A549 (cell line): Measurements from ENCODE around the gene CCDC97. TPM values are rescaled to one million over a fixed set of nuclear protein-coding genes. Genes with fewer than 3 reads are reported as not detected.

Experiments used
- ATAC-seq, 2 experiments: fragments of 200-7000 bp in 1 of 2; fragments of >200 bp in 1 of 2; cut with Nextera tagmentation in 1 of 2; cut with Tn5 transposase in 1 of 2; 3 replicates each; pipeline versions ENCODE4 v1.8.0 to v1.9.1; 2018 to 2020; ENCODE audit warnings: mild to moderate bottlenecking in 1 of 2, moderate library complexity in 1 of 2
- CTCF ChIA-PET: fragments of 300-600 bp; sonication (Branson Sonifier 250); formaldehyde crosslinking; extraction: SDS; loops from one replicate; lab custom pipeline; 2021; ENCODE audit warnings: antibody characterized with exemption, inconsistent platforms; lab: Yijun Ruan, JAX
- POLR2A ChIA-PET: fragments of 350-600 bp; formaldehyde crosslinking; extraction: SDS; loops from one replicate; lab custom pipeline; 2021; ENCODE audit warnings: antibody characterized with exemption, inconsistent platforms; lab: Yijun Ruan, JAX
- DNase-seq, 2 experiments: peaks; one replicate each; pipeline versions ENCODE4 v3.0.0 to v3.0.0-alpha.2; 2011 to 2016; ENCODE audit warnings: low read depth in 1 of 2, low spot score in 1 of 2
- FAIRE-seq: peaks from 2 replicates; lab custom pipeline; 2011; peaks lifted over from hg19 to GRCh38; lab: Jason Lieb, UNC
- H3K27ac ChIP-seq, 2 experiments: fragments of >200 bp; sonication (Bioruptor Twin); formaldehyde crosslinking; 3 replicates each; pipeline ENCODE4 v1.5.1; 2016 to 2017
- H3K4me1 ChIP-seq: fragments of >200 bp; sonication (Bioruptor Twin); formaldehyde crosslinking; 3 replicates; pipeline ENCODE4 v1.6.1; 2016
- H3K4me2 ChIP-seq: fragments of >200 bp; sonication (Bioruptor Twin); formaldehyde crosslinking; 3 replicates; pipeline ENCODE4 v1.6.1; 2016
- H3K4me3 ChIP-seq: fragments of >200 bp; sonication (Bioruptor Twin); formaldehyde crosslinking; 3 replicates; pipeline ENCODE4 v1.5.1; 2016
- H3K9me3 ChIP-seq: fragments of >200 bp; sonication (Bioruptor Twin); formaldehyde crosslinking; 3 replicates; pipeline ENCODE4 v1.6.1; 2016
- EHMT2 ChIP-seq: fragments of 200-600 bp; sonication (generic); IDR thresholded peaks from 2 replicates; pipeline ENCODE4 v1.6.1; 2016; ENCODE audit warnings: antibody characterized with exemption, low read depth, mild to moderate bottlenecking, moderate library complexity
- EP300 ChIP-seq, 2 experiments: fragments of >200 bp; sonication (Bioruptor Twin); formaldehyde crosslinking; IDR thresholded peaks; 2 replicates in 1 of 2; 3 replicates in 1 of 2; pipeline ENCODE4 v1.6.1; 2016 to 2017
- FOSL2 ChIP-seq, 2 experiments: fragments of 450-650 bp in 1 of 2; fragments of >200 bp in 1 of 2; sonication (Bioruptor Twin) in 1 of 2; formaldehyde crosslinking; IDR thresholded peaks; 2 replicates each; pipeline versions ENCODE4 v1.5.0 to v1.6.1; 2016 to 2020; ENCODE audit warnings: mild to moderate bottlenecking in 1 of 2, moderate library complexity in 1 of 2
- JUN ChIP-seq, 2 experiments: fragments of >200 bp; sonication (Bioruptor Twin); formaldehyde crosslinking; IDR thresholded peaks; 2 replicates in 1 of 2; 3 replicates in 1 of 2; pipeline ENCODE4 v1.6.1; 2016 to 2017
- KDM1A ChIP-seq: fragments of 200-600 bp; sonication (generic); IDR thresholded peaks from 2 replicates; pipeline ENCODE4 v1.6.1; 2016; ENCODE audit warnings: low read depth, mild to moderate bottlenecking
- MAFK ChIP-seq: fragments of 450-650 bp; IDR thresholded peaks from 2 replicates; pipeline ENCODE4 v1.6.1; 2014; ENCODE audit not compliant: partially characterized antibody
- MYC ChIP-seq: IDR thresholded peaks from 2 replicates; pipeline ENCODE4 v1.6.1; 2012; ENCODE audit warnings: mild to moderate bottlenecking, inconsistent platforms, low read length, improper control_type of control experiment, borderline replicate concordance
- PHF8 ChIP-seq: fragments of 200-600 bp; sonication (generic); IDR thresholded peaks from 2 replicates; pipeline ENCODE4 v1.6.1; 2016; ENCODE audit warnings: low read depth, mild to moderate bottlenecking, antibody characterized with exemption, moderate library complexity, borderline replicate concordance
- POLR2AphosphoS2 ChIP-seq: conservative IDR thresholded peaks from 2 replicates; pipeline ENCODE4 v1.6.1; 2012; ENCODE audit warnings: low read length, improper control_type of control experiment, inconsistent platforms
- TFCP2L1 ChIP-seq: fragments of 250-450 bp; sonication (Bioruptor Pico); IDR thresholded peaks from 2 replicates; pipeline ENCODE4 v1.5.0; 2021; ENCODE audit warnings: mild to moderate bottlenecking
- ZSCAN20 ChIP-seq: fragments of 250-450 bp; sonication (Bioruptor Pico); IDR thresholded peaks from 2 replicates; pipeline ENCODE4 v1.8.0; 2022; ENCODE audit warnings: mild to moderate bottlenecking, moderate library complexity
- WGBS: methylation state at CpG from one replicate; pipeline ENCODE4 v1.1.6; 2017; ENCODE audit errors: missing lambda C conversion rate; 5-methylcytosine and 5-hydroxymethylcytosine counted together
- polyA plus RNA-seq, 4 experiments: library from polyadenylated mRNA; depleted of rRNA in 3 of 4; stranded (reverse); fragments of >200 nt; fragmentation: RNase III in 1 of 4; extraction: RNeasy Plus Mini Kit Qiagen cat#74134 plus additional on column Dnase treatment in 1 of 4; gene quantifications; 2 replicates in 3 of 4; 3 replicates in 1 of 4; pipeline ENCODE4 v1.2.3, GENCODE V29; 2011 to 2017
- TF ChIP-seq, protein P1 (sequence below): IDR thresholded peaks from 2 replicates; pipeline ENCODE4 v1.6.1; 2012
- TF ChIP-seq, protein P2 (sequence below): fragments of 200-600 bp; sonication (generic); IDR thresholded peaks from 2 replicates; pipeline ENCODE4 v1.6.1; 2016; ENCODE audit warnings: antibody characterized with exemption, mild to moderate bottlenecking, moderate library complexity

CCDC97 gene
- polyA plus RNA-seq, 2 of the 4 experiments (the other 2 are of a cell fraction) = 18.7 to 26.8 TPM

GRCh38 chr19:41327576-41328156, 17.7 kb downstream of the CCDC97 start:
- CTCF ChIA-PET = interaction anchor here (0.6 to 23.9 kb wide), 13 partner anchors 6 to 245 kb away, joined by 3 to 295 read pairs (median 5); partner anchors contain the start of genes B9D2, CCDC97 and TGFB1
- peak in 1 of 2 experiments; percentile 35; a peak in 2 of 5 replicates for TF ChIP-seq JUN (IDR thresholded peaks at IDR 0.05)
- TF ChIP-seq POLR2AphosphoS2 = peak; percentile 86
- peak; percentile 82 for TF ChIP-seq MAFK
- TF ChIP-seq, protein P1, sequence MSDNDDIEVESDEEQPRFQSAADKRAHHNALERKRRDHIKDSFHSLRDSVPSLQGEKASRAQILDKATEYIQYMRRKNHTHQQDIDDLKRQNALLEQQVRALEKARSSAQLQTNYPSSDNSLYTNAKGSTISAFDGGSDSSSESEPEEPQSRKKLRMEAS = peak; percentile 62
- 0 out of 2 replicates have a peak, but pooled peaks have one; percentile 43 for TF ChIP-seq MYC
- TF ChIP-seq, protein P2, sequence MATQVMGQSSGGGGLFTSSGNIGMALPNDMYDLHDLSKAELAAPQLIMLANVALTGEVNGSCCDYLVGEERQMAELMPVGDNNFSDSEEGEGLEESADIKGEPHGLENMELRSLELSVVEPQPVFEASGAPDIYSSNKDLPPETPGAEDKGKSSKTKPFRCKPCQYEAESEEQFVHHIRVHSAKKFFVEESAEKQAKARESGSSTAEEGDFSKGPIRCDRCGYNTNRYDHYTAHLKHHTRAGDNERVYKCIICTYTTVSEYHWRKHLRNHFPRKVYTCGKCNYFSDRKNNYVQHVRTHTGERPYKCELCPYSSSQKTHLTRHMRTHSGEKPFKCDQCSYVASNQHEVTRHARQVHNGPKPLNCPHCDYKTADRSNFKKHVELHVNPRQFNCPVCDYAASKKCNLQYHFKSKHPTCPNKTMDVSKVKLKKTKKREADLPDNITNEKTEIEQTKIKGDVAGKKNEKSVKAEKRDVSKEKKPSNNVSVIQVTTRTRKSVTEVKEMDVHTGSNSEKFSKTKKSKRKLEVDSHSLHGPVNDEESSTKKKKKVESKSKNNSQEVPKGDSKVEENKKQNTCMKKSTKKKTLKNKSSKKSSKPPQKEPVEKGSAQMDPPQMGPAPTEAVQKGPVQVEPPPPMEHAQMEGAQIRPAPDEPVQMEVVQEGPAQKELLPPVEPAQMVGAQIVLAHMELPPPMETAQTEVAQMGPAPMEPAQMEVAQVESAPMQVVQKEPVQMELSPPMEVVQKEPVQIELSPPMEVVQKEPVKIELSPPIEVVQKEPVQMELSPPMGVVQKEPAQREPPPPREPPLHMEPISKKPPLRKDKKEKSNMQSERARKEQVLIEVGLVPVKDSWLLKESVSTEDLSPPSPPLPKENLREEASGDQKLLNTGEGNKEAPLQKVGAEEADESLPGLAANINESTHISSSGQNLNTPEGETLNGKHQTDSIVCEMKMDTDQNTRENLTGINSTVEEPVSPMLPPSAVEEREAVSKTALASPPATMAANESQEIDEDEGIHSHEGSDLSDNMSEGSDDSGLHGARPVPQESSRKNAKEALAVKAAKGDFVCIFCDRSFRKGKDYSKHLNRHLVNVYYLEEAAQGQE = no peak
- TF ChIP-seq TFCP2L1 (CRISPR knock-in tag) = no peak
- H3K27ac ChIP-seq = peak overlapping the region; percentile 53 to 91
- H3K4me3 ChIP-seq = no peak overlapping the region
- peaks cover 64% of the 10 kb centered on the region for H3K4me1 ChIP-seq
- H3K4me2 ChIP-seq = peak overlapping the region; percentile 54
- no peaks in the 10 kb centered on the region for H3K9me3 ChIP-seq
- POLR2A ChIA-PET = interaction anchor here (1.0 to 2.1 kb wide), 6 partner anchors 17 to 112 kb away, joined by 3 to 6 read pairs (median 5); partner anchors contain the start of genes B9D2, CCDC97, DMAC2 and HNRNPUL1
- WGBS = 64% methylated on average over 26 of the region's 33 CpGs
- peak; percentile 0 to 9; a peak in 3 of 6 replicates for ATAC-seq
- peak in 1 of 2 experiments; percentile 71 for DNase-seq
- FAIRE-seq = no peak

GRCh38 chr19:41328157-41328841, 18.3 kb downstream of the CCDC97 start:
- FAIRE-seq (no peak), ATAC-seq (peak; percentile 3; a peak in 4 of 6 replicates), DNase-seq (peak in 1 of 2 experiments; percentile 56)
- TF ChIP-seq EP300 (IDR thresholded peaks at IDR 0.05) = no peak
- peak; percentile 57 for TF ChIP-seq MAFK
- no peak overlapping the region for H3K4me3 ChIP-seq
- H3K9me3 ChIP-seq = no peaks in the 10 kb centered on the region
- 87% methylated on average over 22 of the region's 22 CpGs for WGBS
- peaks cover 58% of the 10 kb centered on the region for H3K4me1 ChIP-seq
- ChIA-PET CTCF (interaction anchor here (0.9 to 23.9 kb wide), 12 partner anchors 7 to 242 kb away, joined by 3 to 295 read pairs (median 6); partner anchors contain the start of genes B9D2, CCDC97 and TGFB1), POLR2A (interaction anchor here (1.1 to 2.1 kb wide), 4 partner anchors 18 to 111 kb away, joined by 3 to 6 read pairs (median 6); partner anchors contain the start of genes CCDC97 and DMAC2)
- peak overlapping the region; percentile 53 to 91 for H3K27ac ChIP-seq
- peak overlapping the region; percentile 54 for H3K4me2 ChIP-seq

DNA sequence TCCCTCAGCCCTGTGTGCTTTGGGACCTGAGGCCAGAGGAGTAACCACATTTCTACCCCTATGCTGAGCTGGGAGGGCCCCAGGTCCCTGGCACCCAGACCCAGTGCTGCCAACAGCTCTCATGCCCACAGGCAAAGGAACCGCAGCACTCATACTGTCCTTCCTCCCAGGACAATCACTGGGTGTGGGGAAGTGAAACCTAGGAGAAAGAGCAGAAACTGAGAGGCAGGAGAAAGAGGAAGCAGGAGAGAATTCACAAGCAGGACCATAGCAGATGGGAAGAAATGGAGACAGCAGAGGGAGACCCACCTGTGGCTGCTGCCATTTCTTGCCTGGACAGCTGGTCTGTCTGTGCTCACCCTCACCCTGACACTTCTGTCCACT, 18.9 kb downstream of the CCDC97 start:
- no peak for FAIRE-seq
- Histone ChIP-seq H3K4me2 (no peak overlapping the region), H3K4me3 (no peak overlapping the region), H3K27ac (peak overlapping the region in 1 of 2 experiments; percentile 91; a peak in 4 of 6 replicates), H3K4me1 (peaks cover 52% of the 10 kb centered on the region), H3K9me3 (no peaks in the 10 kb centered on the region)
- no peak for ATAC-seq
- POLR2A ChIA-PET = interaction anchor here (1.4 to 2.1 kb wide), 2 partner anchors 19 to 24 kb away, joined by 5 to 6 read pairs; partner anchors contain the start of gene CCDC97
- TF ChIP-seq PHF8 (no peak), ZSCAN20 (CRISPR knock-in tag) (no peak), FOSL2 (IDR thresholded peaks at IDR 0.05) (no peak), FOSL2 (CRISPR knock-in tag; IDR thresholded peaks at IDR 0.05) (no peak), KDM1A (no peak), EP300 (IDR thresholded peaks at IDR 0.05) (no peak), EHMT2 (no peak)
- no peak for DNase-seq
- CTCF ChIA-PET = interaction anchor here (1.1 to 23.9 kb wide), 9 partner anchors 7 to 235 kb away, joined by 3 to 295 read pairs (median 18); partner anchors contain the start of genes CCDC97 and TGFB1
- WGBS = 86% methylated on average over 1 of the region's 1 CpG
